G401 (cell line): Measurements from ENCODE around the gene COL19A1. TPM values are rescaled to one million over a fixed set of nuclear protein-coding genes. Genes with fewer than 3 reads are reported as not detected.
"Not testable (repeated sequence)": the region's sequence is repeated elsewhere in the genome, so short reads cannot be mapped to it uniquely, and the experiment has no call there.

Source experiments
- DNase-seq: peaks from one replicate; pipeline ENCODE4 v3.0.0-alpha.2; 2015; ENCODE audit warnings: low spot score
- in situ Hi-C: cut with HindIII; loops from 2 replicates; pipeline ENCODE4 v1.10.0; 2016; ENCODE audit warnings: low sequenced_read_pairs, mixed read lengths
- total RNA-seq: library from RNA; depleted of rRNA; stranded (reverse); fragments of >200 nt; shearing (Covaris generic); gene quantifications from 2 replicates; pipeline ENCODE4 v1.2.3, GENCODE V29; 2014

COL19A1 gene
- total RNA-seq, 1 experiment from 2014 or later: not detected

DNA sequence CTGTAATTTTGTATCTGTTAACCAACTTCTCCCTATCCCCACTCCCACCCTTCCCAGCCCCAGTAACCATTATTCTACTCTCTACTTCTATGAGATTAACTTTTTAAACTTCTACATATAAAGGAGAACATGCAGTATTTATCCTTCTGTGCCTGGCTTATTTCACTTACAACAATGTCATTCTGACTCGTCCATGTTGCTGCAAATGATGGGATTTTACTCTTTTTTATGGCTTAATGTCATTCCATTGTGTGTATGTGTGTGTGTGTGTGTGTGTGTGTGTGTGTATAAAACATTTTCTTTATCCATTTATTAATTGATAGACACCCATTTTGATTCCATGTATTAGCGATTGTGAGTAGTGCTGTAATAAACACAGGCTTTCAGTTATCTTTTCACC is 76.1 kb downstream of the COL19A1 start:
- in situ Hi-C loops: no loop called here

DNA sequence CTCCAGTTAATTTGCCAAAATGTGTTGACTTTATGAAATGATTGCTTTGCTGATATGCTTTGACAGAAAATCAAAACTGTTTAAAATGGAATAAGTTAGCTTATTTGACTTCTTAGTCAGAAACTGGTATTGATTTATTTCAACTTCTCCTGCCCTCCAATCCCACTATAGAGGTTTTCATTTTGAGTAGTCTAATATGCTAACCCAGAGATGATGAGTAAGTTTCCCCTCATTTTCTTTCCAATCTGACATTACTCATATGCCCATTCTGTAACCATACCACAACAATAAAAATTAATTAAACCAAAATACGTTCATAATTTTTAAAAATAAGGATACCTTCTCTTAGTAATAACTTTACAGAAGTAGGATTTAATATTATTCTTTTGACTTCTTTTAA is 78.8 kb downstream of the COL19A1 start:
- no peak for DNase-seq
- in situ Hi-C loops: no loop called here

More for the DNA sequence above, 76.1 kb downstream of the COL19A1 start:
- no peak for DNase-seq

DNA sequence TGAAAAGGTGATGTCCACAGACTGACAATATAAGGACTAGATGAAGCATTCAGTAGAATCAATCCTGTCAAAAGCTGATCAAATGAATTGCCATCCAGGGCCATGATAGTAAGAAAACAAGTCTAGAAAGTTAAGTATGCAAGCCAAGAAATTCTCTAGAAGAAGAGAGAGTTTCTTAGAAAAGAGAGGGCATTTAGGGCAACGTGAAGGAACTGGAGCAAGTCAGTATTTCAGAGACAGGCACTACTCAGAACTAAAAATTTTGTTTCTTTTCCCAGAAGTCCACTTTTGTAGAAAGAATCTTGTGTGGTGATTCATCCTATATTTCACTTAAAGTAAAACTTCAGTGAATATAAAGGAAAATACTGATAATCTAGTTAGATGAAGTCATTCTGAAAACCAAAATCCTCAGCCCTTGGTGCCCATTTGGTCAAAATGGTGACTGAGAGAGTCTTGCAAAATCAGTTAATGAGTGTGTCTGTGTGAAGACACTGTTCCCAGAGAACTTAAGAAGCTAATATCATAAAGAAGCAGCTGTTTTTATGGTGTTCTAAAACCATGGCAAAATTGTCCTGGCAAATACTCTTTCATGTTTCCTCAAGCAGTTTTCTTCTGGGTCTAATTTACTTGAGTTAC is 82.2 kb downstream of the COL19A1 start:
- in situ Hi-C loops: no loop called here
- DNase-seq: no peak

DNA sequence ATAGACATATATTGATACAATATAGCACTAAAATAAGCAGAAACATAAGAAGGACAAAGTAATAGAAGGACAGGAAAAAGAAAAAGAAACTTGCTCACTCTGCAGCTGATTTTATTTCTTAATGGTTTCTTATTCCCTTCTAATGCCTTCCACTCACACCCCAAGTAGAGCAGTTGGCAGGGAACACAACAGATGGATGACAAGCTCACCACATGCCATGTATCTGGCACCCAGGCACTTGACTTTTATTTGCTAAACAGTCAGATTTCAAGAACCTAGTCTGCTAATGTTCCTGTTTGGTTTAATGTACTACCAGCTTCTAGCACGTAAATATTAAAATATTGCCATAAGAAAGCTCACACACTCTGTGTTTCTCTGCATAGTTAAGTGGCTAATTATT is 87.1 kb downstream of the COL19A1 start:
- in situ Hi-C loops: no loop called here

DNA sequence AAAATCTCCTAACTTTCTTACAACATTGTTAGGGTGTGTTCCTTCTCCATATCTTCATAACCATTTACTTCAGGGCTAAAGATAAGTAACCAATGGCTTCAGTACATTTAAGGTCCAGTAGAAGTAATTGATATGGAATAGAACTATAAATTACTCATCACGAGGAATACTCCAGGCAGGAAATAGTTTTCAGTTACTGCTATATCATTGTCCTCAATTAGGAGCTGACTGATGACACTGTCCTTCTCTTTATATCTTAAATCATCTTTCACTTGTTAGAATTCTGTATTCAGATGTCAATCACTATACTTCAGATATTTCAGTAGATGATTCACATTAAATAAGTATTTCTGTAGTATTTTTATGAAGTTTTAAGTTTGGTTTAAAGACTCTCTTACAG is 88.4 kb downstream of the COL19A1 start:
- in situ Hi-C loops: no loop called here
- no peak for DNase-seq

More for the DNA sequence above, 87.1 kb downstream of the COL19A1 start:
- DNase-seq: peak; percentile 96

DNA sequence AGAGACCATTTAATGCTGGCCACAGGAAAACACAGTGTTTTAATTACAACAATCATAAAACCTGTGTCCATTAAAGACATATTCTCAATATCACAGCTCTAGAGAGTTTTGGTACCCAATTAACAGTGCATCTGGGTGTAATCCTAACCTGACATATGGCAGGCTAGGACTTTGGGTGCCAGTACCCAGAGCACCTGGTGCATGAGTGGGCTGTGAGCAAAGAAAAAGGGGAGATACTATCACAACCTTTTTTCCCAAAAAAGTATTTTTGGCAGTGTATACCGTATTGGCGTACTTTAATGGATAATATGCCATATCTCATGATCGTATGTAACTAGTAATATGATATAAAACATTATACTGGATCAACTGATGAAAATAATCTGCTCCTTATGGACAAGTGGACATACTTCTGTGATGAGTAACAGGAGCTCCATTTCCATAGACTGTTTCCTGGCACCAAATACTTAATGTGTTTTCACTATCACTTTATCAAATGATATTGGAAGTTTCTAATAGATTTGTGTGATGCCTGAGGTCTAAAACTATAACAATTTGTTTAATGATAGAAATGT is 91.7 kb downstream of the COL19A1 start:
- DNase-seq: peak; percentile 74
- in situ Hi-C loops: no loop called here

DNA sequence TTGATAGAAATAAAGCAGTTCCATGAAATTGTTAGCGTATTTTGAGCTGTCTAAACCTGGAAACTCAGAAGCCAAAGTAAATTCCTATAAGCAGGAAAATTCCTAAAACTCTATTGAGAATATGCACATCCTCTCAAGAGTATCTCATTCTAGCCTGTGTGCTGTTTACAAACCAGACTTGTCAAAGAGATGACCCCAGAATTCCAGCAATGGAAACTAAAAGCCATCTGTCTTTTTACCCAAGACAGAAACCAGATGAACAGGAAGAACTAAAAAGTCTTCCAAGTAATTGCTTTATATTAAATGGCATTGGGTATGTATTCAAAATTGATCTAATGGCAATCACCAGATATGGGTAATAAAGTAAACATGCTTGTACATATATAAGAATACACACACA is 92.6 kb downstream of the COL19A1 start:
- in situ Hi-C loops: no loop called here
- DNase-seq: no peak

DNA sequence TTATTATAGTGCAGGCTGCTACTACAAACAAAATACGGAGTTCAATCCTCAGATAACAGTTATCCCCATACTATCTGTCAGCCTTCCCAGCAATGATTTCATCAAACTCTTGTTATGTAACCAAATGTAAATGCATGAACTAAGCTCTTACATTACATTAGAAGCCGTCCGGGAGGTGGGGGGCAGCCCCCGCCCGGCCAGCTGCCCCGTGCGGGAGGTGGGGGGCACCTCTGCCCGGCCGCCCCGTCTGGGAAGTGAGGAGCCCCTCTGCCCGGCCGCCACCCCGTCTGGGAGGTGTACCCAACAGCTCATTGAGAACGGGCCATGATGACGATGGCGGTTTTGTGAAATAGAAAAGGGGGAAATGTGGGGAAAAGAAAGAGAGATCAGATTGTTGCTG is 99.6 kb downstream of the COL19A1 start:
- DNase-seq: not testable (repeated sequence)

DNA sequence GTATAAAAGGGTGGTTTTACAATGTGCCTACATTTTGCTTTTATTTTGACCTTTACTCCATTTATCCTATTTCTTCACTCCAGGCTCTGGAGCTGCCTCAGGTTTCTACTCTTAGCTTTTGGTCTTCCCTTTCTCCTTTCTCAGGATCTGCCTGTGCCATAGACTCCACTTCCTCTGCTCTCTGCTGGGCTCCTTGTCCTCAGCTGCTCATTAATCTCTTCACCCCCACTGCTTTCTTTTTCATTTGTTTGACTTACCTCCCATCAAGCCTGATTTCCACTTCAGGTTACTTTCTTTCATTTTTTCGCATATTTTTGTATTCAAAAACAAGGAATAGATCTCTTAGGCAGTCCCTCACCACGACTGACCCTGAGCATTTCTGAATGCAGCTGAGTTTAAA is 106.8 kb downstream of the COL19A1 start:
- DNase-seq: no peak
- in situ Hi-C loops: no loop called here

More for the DNA sequence above, 99.6 kb downstream of the COL19A1 start:
- in situ Hi-C loops: not testable (repeated sequence)

DNA sequence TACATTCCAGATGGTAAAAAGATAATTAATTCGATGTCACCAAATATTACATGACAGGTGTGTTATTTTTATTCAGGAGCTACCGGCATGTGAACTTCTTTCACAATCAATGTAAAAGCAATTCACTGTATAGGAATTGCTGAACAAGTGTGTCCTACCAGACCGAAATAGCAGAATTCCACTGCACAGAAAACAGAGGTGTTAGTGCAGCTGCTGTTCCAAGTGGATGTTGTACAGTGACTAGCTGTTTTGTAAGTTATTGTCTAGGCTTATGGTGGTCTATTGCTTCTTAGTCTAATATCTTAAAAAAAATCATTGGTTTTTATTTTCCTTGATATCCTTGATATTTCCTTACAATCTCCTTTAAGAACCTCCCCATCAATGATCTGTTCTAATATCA is 107.4 kb downstream of the COL19A1 start:
- peak; percentile 15 for DNase-seq
- in situ Hi-C loops: no loop called here

DNA sequence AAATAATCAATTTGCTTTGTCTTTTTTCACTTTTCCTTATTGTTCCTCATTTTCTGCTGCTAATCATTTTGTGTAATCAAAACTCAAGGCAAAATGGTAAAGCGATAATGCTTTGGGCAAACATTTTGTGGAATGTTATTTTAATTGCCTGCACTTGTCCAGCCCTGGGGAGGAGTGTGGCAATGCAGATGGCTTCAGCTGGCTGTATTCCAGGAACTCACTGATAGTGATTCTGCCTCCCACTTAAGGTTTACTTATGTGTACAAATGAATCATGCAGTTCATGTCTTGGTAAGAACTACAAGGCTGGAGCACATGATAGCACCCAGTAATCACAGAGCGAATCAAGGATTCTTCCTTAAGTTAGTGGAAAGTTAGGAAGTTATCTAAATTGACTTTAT is 107.8 kb downstream of the COL19A1 start:
- peak; percentile 78 for DNase-seq
- in situ Hi-C loops: no loop called here

DNA sequence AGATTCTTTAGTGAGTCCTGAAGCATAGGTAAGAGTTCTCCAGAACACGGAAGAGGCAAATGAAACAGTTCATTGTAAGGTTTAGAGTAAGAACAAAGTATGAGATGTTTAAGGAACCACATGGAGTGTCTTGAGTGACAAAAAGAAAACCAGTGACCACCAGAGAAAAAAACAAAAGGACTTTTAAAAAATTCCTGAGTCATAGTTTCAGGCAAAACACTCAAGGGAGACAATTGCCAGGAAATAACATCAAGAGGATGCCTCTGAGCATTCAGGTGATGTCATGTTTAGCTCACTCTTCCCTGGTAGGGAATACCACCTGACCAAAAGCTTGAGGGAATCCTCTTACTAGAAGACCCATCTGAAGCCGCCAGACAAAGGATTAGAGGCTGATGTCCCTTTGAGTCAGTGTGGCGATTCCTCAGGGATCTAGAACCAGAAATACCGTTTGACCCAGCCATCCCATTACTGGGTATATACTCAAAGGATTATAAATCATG is 110.3 kb downstream of the COL19A1 start:
- no peak for DNase-seq
- in situ Hi-C loops: no loop called here

DNA sequence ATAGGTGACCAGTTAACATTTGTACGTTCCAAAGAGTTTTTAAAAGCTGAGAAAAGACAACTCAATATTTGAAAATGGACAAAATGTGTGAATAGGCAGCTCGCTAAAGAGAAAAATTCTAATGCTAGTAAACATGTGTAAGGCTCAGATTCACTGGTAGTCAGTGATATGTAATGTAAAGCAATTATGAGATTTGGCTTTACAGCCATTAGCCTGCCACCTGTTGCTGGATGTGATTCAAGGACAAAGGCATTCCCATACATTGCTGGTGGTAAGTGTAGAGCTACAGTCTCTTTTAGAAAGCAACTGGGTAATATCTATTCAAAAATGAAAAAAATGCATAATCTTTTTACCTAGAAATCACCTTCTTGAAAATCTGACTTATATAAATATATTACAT is 114.3 kb downstream of the COL19A1 start:
- DNase-seq: no peak
- in situ Hi-C loops: no loop called here

DNA sequence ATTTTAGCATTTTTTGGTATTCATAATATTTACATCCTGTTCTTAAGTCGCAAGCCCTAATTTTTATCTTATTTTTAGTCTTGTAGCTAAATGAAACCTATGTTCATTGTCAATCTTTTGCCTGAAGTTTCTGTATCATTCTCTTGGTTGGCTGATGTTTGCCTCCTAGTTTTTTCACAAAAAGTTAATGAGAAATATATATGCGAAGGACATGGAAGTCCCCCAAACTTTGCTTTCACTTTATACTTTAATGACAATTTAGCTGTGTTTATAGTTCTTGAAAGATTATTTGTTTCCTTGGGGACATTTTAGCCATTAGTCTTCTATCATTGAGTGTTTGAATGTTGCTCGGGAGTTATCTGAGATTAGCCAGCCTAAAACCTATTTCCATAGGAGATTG is 118.2 kb downstream of the COL19A1 start:
- no peak for DNase-seq
- in situ Hi-C loops: no loop called here

DNA sequence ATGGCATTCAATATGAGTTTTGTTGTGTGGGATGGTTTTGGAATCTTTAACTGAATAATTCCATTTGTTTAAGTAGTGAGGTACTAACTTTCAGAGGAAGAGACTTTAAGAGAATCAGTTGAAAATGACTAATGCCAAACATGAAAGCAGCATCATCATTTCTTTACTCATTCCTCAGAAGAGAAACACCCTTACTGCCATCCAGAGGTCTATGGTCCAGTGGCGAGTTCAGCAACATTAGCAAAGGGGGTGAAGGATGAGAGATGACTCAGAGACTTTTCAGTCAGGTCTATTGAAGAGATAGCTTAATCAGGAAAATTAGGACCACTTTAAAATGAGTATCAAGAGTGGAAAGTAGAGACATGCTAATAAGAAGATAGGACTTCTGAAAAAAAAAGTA is 118.8 kb downstream of the COL19A1 start:
- in situ Hi-C loops: no loop called here
- no peak for DNase-seq

DNA sequence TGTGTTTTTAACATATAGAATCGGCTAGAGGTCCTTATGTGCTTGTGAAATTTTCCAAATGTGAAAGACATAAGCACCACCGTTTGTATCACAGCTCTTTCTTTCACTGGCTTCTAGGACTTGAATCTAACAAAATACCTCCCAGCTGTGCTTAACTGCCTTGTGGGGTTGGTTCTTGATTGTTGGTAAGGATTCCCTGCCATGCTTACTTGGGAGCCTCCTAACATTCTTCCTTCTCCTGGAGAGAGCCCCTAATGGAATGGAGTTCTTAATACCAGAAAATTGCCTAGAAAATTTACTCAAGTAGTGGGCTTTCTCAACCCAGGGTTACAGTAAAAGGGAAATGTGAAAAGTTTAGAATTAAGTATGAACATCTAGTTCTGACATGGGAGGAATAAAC is 121.2 kb downstream of the COL19A1 start:
- no peak for DNase-seq
- in situ Hi-C loops: no loop called here

DNA sequence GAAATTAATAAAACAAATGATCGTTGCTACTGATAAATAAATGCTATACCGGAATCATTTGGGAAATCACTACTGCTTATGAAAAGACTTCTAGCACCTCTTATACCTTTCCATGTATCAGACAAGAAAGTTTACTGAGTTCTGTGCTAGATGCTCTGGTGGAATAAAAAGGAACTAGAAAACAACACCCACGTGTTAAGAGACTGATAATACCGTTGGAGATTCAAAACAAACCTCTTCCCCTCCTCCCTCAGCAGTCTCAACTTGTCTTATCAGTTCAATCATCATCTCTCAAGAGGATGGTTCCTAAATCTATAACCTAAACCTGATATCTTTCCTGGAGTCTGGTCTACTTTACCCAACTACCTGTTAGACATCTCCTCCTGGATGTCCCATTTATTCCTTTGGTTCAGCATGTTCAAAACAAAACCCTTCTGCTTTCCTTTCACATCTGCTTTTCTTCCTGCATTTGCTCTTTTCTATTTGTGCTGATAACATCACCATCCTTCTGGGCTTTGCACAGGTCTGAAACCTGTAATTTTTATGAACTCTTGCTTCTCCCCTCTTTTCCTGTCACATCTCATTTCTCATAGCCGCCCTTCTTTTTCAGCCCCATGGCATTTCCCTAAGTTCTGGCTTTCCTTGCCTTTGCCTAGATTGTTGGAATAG is 122.2 kb downstream of the COL19A1 start:
- in situ Hi-C loops: no loop called here
- DNase-seq: no peak

DNA sequence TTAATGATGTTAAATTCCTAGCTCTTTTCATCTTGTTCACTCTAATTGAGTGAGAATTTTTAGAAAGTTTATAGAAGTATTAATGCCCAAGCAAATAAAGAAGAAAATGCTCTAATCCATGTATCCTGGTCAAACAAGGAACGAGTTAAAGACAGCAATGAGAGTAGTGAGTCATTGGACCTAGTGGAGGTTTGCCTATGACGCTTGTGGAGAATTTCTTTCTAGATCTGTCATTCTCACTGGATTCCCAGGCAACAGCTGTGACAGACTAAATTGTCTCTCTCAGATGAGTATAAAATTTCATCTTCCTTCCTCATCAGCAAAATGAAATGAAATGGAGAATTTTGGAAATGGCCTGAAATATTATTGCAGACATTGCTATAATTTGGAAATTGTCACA is 127.9 kb downstream of the COL19A1 start:
- in situ Hi-C loops: no loop called here
- DNase-seq: no peak

DNA sequence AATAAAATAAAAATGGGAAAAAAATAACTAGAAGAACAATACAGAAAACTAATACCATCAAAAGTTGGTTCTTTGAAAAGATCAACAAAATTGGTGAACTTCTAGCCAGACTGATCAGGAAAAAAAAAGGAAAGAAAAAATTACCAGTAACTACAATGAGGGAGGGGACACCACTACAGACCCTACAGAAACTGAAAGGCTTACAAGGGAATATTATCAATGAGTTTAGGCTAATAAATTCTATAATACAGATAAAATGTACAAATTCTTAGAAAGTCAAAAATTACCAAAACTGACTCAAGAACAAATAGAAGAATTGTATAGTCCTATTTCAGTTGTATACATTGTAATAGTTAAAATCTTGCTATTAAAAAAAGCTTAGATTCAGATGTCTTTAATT is 141.8 kb downstream of the COL19A1 start:
- no peak for DNase-seq
- in situ Hi-C loops: no loop called here

DNA sequence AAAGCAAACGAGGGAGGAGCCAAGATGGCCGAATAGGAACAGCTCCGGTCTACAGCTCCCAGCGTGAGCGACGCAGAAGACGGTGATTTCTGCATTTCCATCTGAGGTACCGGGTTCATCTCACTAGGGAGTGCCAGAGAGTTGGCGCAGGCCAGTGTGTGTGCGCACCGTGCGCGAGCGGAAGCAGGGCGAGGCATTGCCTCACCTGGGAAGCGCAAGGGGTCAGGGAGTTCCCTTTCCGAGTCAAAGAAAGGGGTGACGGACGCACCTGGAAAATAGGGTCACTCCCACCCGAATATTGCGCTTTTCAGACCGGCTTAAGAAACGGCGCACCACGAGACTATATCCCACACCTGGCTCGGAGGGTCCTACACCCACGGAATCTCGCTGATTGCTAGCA is 144.0 kb downstream of the COL19A1 start:
- DNase-seq, in situ Hi-C loops: not testable (repeated sequence)

DNA sequence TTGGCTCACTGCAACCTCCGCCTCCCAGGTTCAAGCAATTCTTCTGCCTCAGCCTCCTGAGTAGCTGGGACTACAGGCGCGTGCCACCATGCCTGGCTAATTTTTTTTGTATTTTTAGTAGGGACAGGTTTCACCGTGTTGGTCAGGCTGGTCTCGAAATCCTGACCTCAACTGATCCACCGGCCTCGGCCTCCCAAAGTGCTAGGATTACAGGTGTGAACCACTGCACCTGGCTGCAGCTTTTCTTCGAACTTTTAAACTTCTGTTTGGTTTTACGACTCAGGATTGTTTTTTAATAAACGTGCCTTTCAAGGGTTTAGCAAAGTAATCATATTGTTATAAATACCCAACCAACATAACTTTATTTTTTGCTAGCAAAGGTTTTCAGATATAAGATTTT is 156.8 kb downstream of the COL19A1 start:
- in situ Hi-C loops: not testable (repeated sequence)

More for the DNA sequence above, 156.8 kb downstream of the COL19A1 start:
- not testable (repeated sequence) for DNase-seq
